HepG2 (cell line): Measurements from ENCODE around the gene VPS13C. TPM values are rescaled to one million over a fixed set of nuclear protein-coding genes. Genes with fewer than 3 reads are reported as not detected.

Experiments
- ATAC-seq: fragments of 200-7000 bp; cut with Tn5 transposase; 3 replicates; pipeline ENCODE4 v1.9.1; 2020; ENCODE audit warnings: mild to moderate bottlenecking, moderate library complexity
- BruUV-seq: library from RNA; stranded (reverse); fragments of 400-500 nt; replicated peaks from 2 replicates; lab custom pipeline; 2021; lab: Mats Ljungman, UMichigan
- CTCF ChIA-PET: fragments of 300-600 bp; formaldehyde crosslinking; extraction: SDS; loops from one replicate; lab custom pipeline; 2021; ENCODE audit warnings: low total read pairs, inconsistent platforms, low intra/inter-chr PET ratio; lab: Yijun Ruan, JAX
- POLR2A ChIA-PET: fragments of 350-600 bp; sonication (Branson Sonifier 250); formaldehyde crosslinking; loops from one replicate; lab custom pipeline; 2020; ENCODE audit warnings: antibody characterized with exemption, inconsistent platforms; lab: Yijun Ruan, JAX
- DNase-seq: peaks from one replicate; pipeline ENCODE4 v3.0.0-alpha.2; 2015; ENCODE audit warnings: low spot score
- FAIRE-seq: peaks from 3 replicates; lab custom pipeline; 2011; peaks lifted over from hg19 to GRCh38; lab: Jason Lieb, UNC
- H2AFZ ChIP-seq: one replicate; pipeline ENCODE4 v1.6.1; 2011; ENCODE audit warnings: low read length, inconsistent platforms
- H3K27ac ChIP-seq: fragments of 300-600 bp; 3 replicates; pipeline ENCODE4 v1.8.0; 2011; ENCODE audit warnings: mixed run types, mild to moderate bottlenecking, mixed read lengths, low read length, inconsistent platforms; ENCODE audit not compliant: insufficient read depth; ENCODE audit errors: extremely low read length
- H3K27me3 ChIP-seq, 2 experiments: fragments of 200-600 bp in 1 of 2; 2 replicates in 1 of 2; 3 replicates in 1 of 2; pipeline versions ENCODE4 v1.6.0 to v1.8.0; 2011; ENCODE audit warnings: low read length in 2 of 2, mild to moderate bottlenecking in 2 of 2, moderate library complexity in 2 of 2, inconsistent platforms in 1 of 2; ENCODE audit not compliant: insufficient read depth in 2 of 2, control insufficient read depth in 1 of 2
- H3K36me3 ChIP-seq, 2 experiments: fragments of 200-600 bp in 1 of 2; replicated peaks in 1 of 2; 2 replicates in 1 of 2; 3 replicates in 1 of 2; pipeline versions ENCODE4 v1.5.1 to v1.8.0; 2011; ENCODE audit warnings: low read length in 2 of 2, inconsistent platforms in 1 of 2; ENCODE audit not compliant: insufficient read depth in 2 of 2, control insufficient read depth in 1 of 2
- H3K4me1 ChIP-seq: 2 replicates; pipeline ENCODE4 v1.5.1; 2012; ENCODE audit warnings: low read length, inconsistent platforms; ENCODE audit not compliant: insufficient read depth
- H3K4me2 ChIP-seq: 2 replicates; pipeline ENCODE4 v1.6.0; 2011; ENCODE audit warnings: low read depth, low read length, inconsistent platforms
- H3K4me3 ChIP-seq, 3 experiments: fragments of 200-600 bp in 1 of 3; sonication (generic), shearing (Covaris generic) in 1 of 3; replicated peaks in 1 of 3; 2 replicates each; pipeline ENCODE4 v1.5.1; 2011 to 2016; ENCODE audit warnings: low read length in 3 of 3, inconsistent platforms in 2 of 3, low read depth in 2 of 3, mild to moderate bottlenecking in 2 of 3, control low read depth in 1 of 3, mixed read lengths in 1 of 3; ENCODE audit not compliant: insufficient read depth in 1 of 3
- H3K79me2 ChIP-seq: one replicate; pipeline ENCODE4 v1.6.1; 2011; ENCODE audit warnings: low read length, inconsistent platforms; ENCODE audit not compliant: insufficient read depth
- H3K9ac ChIP-seq: 2 replicates; pipeline ENCODE4 v1.6.0; 2011; ENCODE audit warnings: mild to moderate bottlenecking, low read depth, low read length, inconsistent platforms; ENCODE audit not compliant: insufficient read depth
- H3K9me3 ChIP-seq: 2 replicates; pipeline ENCODE4 v1.5.1; 2012; ENCODE audit warnings: mild to moderate bottlenecking, low read length
- H4K20me1 ChIP-seq: 2 replicates; pipeline ENCODE4 v1.6.0; 2011; ENCODE audit warnings: inconsistent platforms, mild to moderate bottlenecking, low read length, moderate library complexity; ENCODE audit not compliant: insufficient read depth
- BORCS8-MEF2B ChIP-seq: sonication (generic); formaldehyde crosslinking; IDR thresholded peaks from 2 replicates; pipeline ENCODE4 v1.8.0; 2022; ENCODE audit warnings: mild to moderate bottlenecking, missing genetic modification reagents
- CBX1 ChIP-seq: IDR thresholded peaks from one replicate; pipeline ENCODE4 v1.6.1; 2016; ENCODE audit warnings: antibody characterized with exemption, low read depth
- CREB1 ChIP-seq, 2 experiments: fragments of 450-650 bp in 1 of 2; IDR thresholded peaks; 2 replicates each; pipeline ENCODE4 v1.6.1; 2016 to 2017; ENCODE audit warnings: control low read depth in 1 of 2, mild to moderate bottlenecking in 1 of 2, missing compliant biosample characterization in 1 of 2, missing genetic modification characterization in 1 of 2
- EEA1 ChIP-seq: sonication (generic); formaldehyde crosslinking; IDR thresholded peaks from 2 replicates; pipeline ENCODE4 v1.5.1; 2020; ENCODE audit warnings: mild to moderate bottlenecking, missing genetic modification reagents, borderline replicate concordance
- HIVEP1 ChIP-seq: sonication (generic); formaldehyde crosslinking; IDR thresholded peaks from 2 replicates; pipeline ENCODE4 v1.4.0; 2020; ENCODE audit warnings: mild to moderate bottlenecking, missing genetic modification reagents
- KDM3A ChIP-seq: IDR thresholded peaks from 2 replicates; pipeline ENCODE4 v1.6.1; 2018; ENCODE audit warnings: low read depth, missing compliant biosample characterization
- KDM5A ChIP-seq: fragments of 200-600 bp; sonication (generic); IDR thresholded peaks from 2 replicates; pipeline ENCODE4 v1.7.0; 2018; ENCODE audit warnings: antibody characterized with exemption, mild to moderate bottlenecking, low read length, borderline replicate concordance
- TAF15 ChIP-seq: fragments of 200-400 bp; formaldehyde crosslinking; IDR thresholded peaks from one replicate; pipeline ENCODE4 v1.6.1; 2018; ENCODE audit warnings: mild to moderate bottlenecking, low read depth, low read length; ENCODE audit not compliant: poor library complexity, severe bottlenecking
- ZFP37 ChIP-seq: sonication (generic); formaldehyde crosslinking; IDR thresholded peaks from 2 replicates; pipeline ENCODE4 v1.4.0; 2020; ENCODE audit warnings: missing genetic modification reagents, borderline replicate concordance
- ZNF431 ChIP-seq: sonication (generic); formaldehyde crosslinking; IDR thresholded peaks from 2 replicates; pipeline ENCODE4 v1.9.0; 2022; ENCODE audit warnings: missing genetic modification reagents, low read depth, mild to moderate bottlenecking, borderline replicate concordance
- ZNF768 ChIP-seq: sonication (generic); formaldehyde crosslinking; IDR thresholded peaks from 2 replicates; pipeline ENCODE4 v1.4.0; 2020; ENCODE audit warnings: missing genetic modification reagents
- WGBS: methylation state at CpG from one replicate; pipeline ENCODE4 v1.1.6; 2017; ENCODE audit warnings: low lambda C conversion rate; 5-methylcytosine and 5-hydroxymethylcytosine counted together
- in situ Hi-C: cut with HindIII; loops from 2 replicates; pipeline ENCODE4 v1.10.0; 2017; ENCODE audit warnings: low pct_unique_long_range_greater_than_20kb; ENCODE audit not compliant: extremely low pct_ligation_motif_present
- intact Hi-C: fragments of 100-400 bp; cut with micrococcal nuclease; formaldehyde crosslinking; loops from one replicate; pipeline ENCODE4 v1.10.0; 2022; ENCODE audit not compliant: unreplicated experiment
- polyA plus RNA-seq, 8 experiments: library from polyadenylated mRNA; depleted of rRNA in 3 of 8; stranded (reverse) in 7 of 8; unstranded in 1 of 8; fragments of >200 nt; fragmentation: Illumina TruSeq in 4 of 8; extraction: Trizol in 4 of 8; gene quantifications; 2 replicates each; pipeline versions ENCODE4 v1.2.1 to v1.2.3, GENCODE V29; 2011 to 2016; ENCODE audit warnings: low read depth in 4 of 8, missing spikeins in 1 of 8, mixed read lengths in 1 of 8; ENCODE audit not compliant: insufficient read depth in 1 of 8
- total RNA-seq, 5 experiments: library from RNA; depleted of rRNA; stranded (reverse); fragments of >200 nt; fragmentation: Illumina TruSeq; extraction: Trizol; gene quantifications; 2 replicates each; pipeline ENCODE4 v1.2.3, GENCODE V29; 2016; ENCODE audit warnings: low read depth in 1 of 5

VPS13C gene
- total and polyA plus RNA-seq, 2 of the 13 experiments (the other 11 are each of a cell fraction or from before 2014, with no cell fraction given): 10.9 to 26.8 TPM

DNA sequence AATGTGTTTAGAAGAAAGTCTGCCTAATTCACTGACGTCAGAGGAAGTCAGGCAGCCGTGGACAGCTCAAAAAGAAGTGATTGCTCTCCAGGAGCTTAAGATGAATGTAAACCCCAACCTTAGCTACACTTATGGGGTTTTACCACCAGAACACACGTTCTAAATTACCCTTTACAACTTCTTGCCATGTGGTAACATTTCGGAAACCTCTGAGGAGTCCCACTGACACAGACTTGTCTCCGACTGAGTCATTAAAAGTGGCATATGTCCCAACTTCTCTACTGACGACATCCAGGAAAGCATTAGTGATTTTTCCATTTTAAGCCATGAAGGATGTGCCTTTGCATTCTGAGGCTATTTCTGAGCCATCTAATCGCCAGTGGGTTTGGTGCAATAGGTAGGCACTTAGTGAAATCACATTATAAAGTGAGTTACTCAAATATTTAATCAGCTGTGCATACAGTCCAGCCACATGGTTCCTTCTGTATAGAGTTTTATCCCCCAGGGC, 38.9 kb upstream of the VPS13C start:
- in situ Hi-C loops (no loop called here), intact Hi-C loops (no loop called here)
- Histone ChIP-seq H3K79me2 (no peaks in the 10 kb centered on the region), H3K27me3 (peaks cover 0 to 17% of the 10 kb centered on the region in 2 experiments; a peak in 1 of 5 replicates), H3K9me3 (no peaks in the 10 kb centered on the region), H4K20me1 (no peaks in the 10 kb centered on the region), H3K36me3 (no peaks in the 10 kb centered on the region), H3K4me2 (no peak overlapping the region), H3K4me3 (no peak overlapping the region), H2AFZ (no peak overlapping the region), H3K27ac (no peak overlapping the region), H3K4me1 (no peaks in the 10 kb centered on the region), H3K9ac (no peak overlapping the region)
- DNase-seq: no peak
- ChIA-PET CTCF (no interaction called here), POLR2A (no interaction called here)
- FAIRE-seq: no peak
- no peak for ATAC-seq
- TF ChIP-seq CREB1 (IDR thresholded peaks at IDR 0.05) (peak; percentile 59), CREB1 (CRISPR knock-in tag; IDR thresholded peaks at IDR 0.05) (no peak), BORCS8-MEF2B (no peak)
- 10% methylated on average over 7 of the region's 7 CpGs for WGBS
- BruUV-seq: no TSS peak

DNA sequence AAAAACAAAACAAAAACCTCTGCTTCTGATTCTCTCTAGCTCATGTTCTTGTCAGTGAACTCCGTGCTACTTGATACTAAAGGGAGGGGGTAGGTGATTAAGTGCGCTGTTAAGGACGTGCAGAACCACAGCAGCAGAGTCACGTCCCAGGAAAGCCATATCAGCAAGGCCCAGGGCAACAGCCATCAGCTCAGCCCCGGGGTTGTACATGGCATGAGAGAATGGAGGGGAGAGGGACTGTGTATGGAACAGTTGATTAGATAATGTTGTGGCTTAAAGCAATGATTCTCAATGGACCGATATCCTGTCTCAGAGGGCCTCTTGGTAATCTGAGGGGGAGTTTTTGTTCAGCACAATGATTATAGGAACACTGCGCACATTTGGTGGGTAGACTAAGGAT, 34.1 kb upstream of the VPS13C start:
- FAIRE-seq (no peak), DNase-seq (no peak), ATAC-seq (no peak)
- H3K9me3 ChIP-seq: no peaks in the 10 kb centered on the region
- H2AFZ ChIP-seq: no peak overlapping the region
- no peaks in the 10 kb centered on the region for H4K20me1 ChIP-seq
- no peak overlapping the region for H3K27ac ChIP-seq
- 31% methylated on average over 7 of the region's 7 CpGs for WGBS
- H3K27me3 ChIP-seq: peaks cover 0 to 21% of the 10 kb centered on the region in 2 experiments; a peak in 1 of 5 replicates
- no peak overlapping the region for H3K4me2 ChIP-seq
- no peak overlapping the region for H3K9ac ChIP-seq
- H3K4me1 ChIP-seq: no peaks in the 10 kb centered on the region
- in situ Hi-C loops: no loop called here
- H3K4me3 ChIP-seq: no peak overlapping the region
- no peaks in the 10 kb centered on the region for H3K36me3 ChIP-seq
- intact Hi-C loops: no loop called here
- POLR2A ChIA-PET: no interaction called here
- CTCF ChIA-PET: no interaction called here
- H3K79me2 ChIP-seq: no peaks in the 10 kb centered on the region
- no TSS peak for BruUV-seq
- TF ChIP-seq ZFP37 (no peak), KDM3A (no peak), HIVEP1 (CRISPR knock-in tag) (no peak), EEA1 (no peak), KDM5A (no peak), CBX1 (no peak), TAF15 (no peak), ZNF768 (no peak), ZNF431 (CRISPR knock-in tag) (no peak)
